Stimulated activated naive CD8-positive, alpha-beta T cell treated with anti-CD3 and anti-CD28 coated beads, Interleukin-15, amount 100 ng/mL, for 72 hours (primary cell): ENCODE data around the gene OR8H1.

Experiments used
- ATAC-seq: fragments of 150-1000 bp; cut with Tn5 transposase; 2 replicates; pipeline ENCODE4 v1.10.0; 2021; ENCODE audit warnings: mild to moderate bottlenecking, moderate library complexity
- DNase-seq, 2 donors: peaks; one replicate each; pipeline ENCODE4 v3.0.0; 2021 to 2022
- H3K27ac Mint-ChIP-seq, 2 donors: one replicate each; pipeline ENCODE4 v1.8.0; 2022; ENCODE audit warnings: mild to moderate bottlenecking in 2 of 2, mixed read lengths in 2 of 2, moderate library complexity in 2 of 2
- H3K27me3 Mint-ChIP-seq: one replicate; pipeline ENCODE4 v1.8.0; 2022; ENCODE audit warnings: mixed read lengths
- H3K4me1 Mint-ChIP-seq: one replicate; pipeline ENCODE4 v1.8.0; 2022; ENCODE audit warnings: mild to moderate bottlenecking, mixed read lengths
- H3K4me3 Mint-ChIP-seq, 2 donors: one replicate each; pipeline ENCODE4 v1.8.0; 2022; ENCODE audit warnings: mild to moderate bottlenecking in 2 of 2, mixed read lengths in 2 of 2, moderate library complexity in 1 of 2
- H3K9me3 Mint-ChIP-seq, 2 donors: one replicate each; pipeline ENCODE4 v1.8.0; 2022; ENCODE audit warnings: mixed read lengths in 2 of 2

The OR8H1 gene

GRCh38 chr11:56292154-56292553 lies at the start of gene OR8H1:
TSS of gene OR8H1 (minus strand) at chr11:56292254. CDS start at chr11:56291062, 1,192 bp downstream.
- Mint-ChIP-seq H3K27me3 (no peaks in the 10 kb centered on the region), H3K4me1 (no peaks in the 10 kb centered on the region), H3K4me3 (no peak within 1 kb of the TSS), H3K9me3 (peaks cover 13 to 16% of the 10 kb centered on the region in 2 donors), H3K27ac (no peak within 1 kb of the TSS)
- no peak for ATAC-seq
- no peak for DNase-seq

DNA sequence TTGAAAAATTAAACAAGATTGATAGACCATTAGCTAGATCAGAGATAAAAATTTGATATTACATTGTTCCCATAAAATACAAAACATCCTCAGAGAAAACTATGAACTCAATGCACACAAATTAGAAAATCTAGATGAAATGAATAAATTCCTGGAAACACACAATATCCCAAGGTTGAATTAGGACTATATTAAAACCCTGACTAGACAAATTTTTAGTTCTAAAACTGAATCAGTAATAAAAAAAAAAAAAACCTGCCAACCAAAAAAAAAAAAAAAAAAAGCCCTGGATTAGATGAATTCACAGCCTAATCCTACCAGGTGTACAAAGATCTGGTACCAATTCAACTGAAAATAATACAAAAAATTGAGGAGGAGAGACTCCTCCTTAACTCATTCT lies 48.2 kb upstream of the OR8H1 start:
- DNase-seq (no peak), ATAC-seq (no peak)
- peaks cover 8 to 15% of the 10 kb centered on the region in 2 donors for H3K9me3 Mint-ChIP-seq
- no peaks in the 10 kb centered on the region for H3K4me1 Mint-ChIP-seq
- H3K27me3 Mint-ChIP-seq: no peaks in the 10 kb centered on the region
- H3K27ac Mint-ChIP-seq: no peak overlapping the region
- no peak overlapping the region for H3K4me3 Mint-ChIP-seq

DNA sequence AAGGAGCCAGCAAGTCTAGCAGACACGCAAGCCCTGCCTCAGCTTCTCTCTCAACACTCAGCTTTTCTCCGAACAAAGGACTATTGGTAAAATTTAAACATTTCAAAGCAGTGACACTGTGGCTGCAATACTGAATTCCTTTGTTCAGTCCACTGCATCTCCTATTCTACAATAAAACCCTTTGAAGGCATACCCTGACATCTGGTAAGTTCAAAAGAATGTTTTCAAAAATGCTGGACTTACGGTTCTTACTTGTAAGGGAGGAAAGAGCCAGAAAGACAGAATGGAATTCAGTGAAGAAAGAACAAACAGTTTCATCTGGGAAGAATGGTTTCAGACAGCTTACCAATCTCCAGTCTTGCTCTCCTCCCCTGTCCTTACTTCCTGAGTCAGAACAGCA lies 41.1 kb upstream of the OR8H1 start:
- H3K4me3 Mint-ChIP-seq: no peak overlapping the region
- H3K4me1 Mint-ChIP-seq: no peaks in the 10 kb centered on the region
- no peaks in the 10 kb centered on the region for H3K27me3 Mint-ChIP-seq
- peaks cover 4 to 9% of the 10 kb centered on the region in 2 donors for H3K9me3 Mint-ChIP-seq
- ATAC-seq (no peak), DNase-seq (no peak)
- H3K27ac Mint-ChIP-seq: no peak overlapping the region

DNA sequence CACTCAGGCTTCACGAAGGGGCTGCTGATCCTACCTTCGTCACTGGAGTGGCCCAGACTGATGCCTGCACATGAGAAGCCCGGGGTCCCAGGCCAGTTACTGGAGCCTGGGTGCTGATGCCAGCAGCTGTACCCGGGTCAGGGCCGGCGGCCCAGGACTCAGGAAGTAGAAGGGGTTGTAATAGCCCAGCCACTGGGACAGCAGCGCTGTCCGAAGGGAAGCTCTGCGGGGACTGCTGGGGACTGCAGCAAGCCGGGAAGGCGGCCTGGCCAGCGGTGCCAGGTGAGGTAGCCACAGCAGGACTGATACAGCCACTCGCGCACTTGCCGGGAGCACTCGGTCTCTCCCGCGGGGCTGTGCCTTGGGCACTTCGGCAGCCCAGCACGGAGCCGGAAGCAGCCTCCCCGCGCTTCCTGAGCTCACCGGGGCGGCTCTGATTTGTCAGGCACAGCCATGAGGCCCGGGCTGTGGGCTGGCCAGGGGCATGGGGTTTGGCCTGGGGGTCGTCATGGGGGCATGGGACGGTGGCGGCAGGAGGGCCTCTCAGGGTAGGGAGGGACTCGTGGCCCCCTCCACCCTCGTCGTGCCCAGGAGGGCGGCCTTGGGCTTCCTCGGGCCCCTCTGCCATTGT lies 39.9 kb upstream of the OR8H1 start:
- DNase-seq (no peak), ATAC-seq (no peak)
- no peak overlapping the region for H3K27ac Mint-ChIP-seq
- H3K9me3 Mint-ChIP-seq: peaks cover 4 to 9% of the 10 kb centered on the region in 2 donors
- no peaks in the 10 kb centered on the region for H3K27me3 Mint-ChIP-seq
- no peak overlapping the region for H3K4me3 Mint-ChIP-seq
- H3K4me1 Mint-ChIP-seq: no peaks in the 10 kb centered on the region

GRCh38 chr11:56314844-56315243 lies 22.8 kb upstream of the OR8H1 start, which contains the start of gene OR8K3:
TSS of gene OR8K3 (plus strand) at chr11:56315144. CDS start at chr11:56318307, 3,163 bp downstream.
- Mint-ChIP-seq H3K27me3 (no peaks in the 10 kb centered on the region), H3K27ac (no peak within 1 kb of the TSS), H3K9me3 (peaks cover 0 to 5% of the 10 kb centered on the region in 2 donors), H3K4me3 (no peak within 1 kb of the TSS), H3K4me1 (no peaks in the 10 kb centered on the region)
- ATAC-seq: no peak
- no peak for DNase-seq

DNA sequence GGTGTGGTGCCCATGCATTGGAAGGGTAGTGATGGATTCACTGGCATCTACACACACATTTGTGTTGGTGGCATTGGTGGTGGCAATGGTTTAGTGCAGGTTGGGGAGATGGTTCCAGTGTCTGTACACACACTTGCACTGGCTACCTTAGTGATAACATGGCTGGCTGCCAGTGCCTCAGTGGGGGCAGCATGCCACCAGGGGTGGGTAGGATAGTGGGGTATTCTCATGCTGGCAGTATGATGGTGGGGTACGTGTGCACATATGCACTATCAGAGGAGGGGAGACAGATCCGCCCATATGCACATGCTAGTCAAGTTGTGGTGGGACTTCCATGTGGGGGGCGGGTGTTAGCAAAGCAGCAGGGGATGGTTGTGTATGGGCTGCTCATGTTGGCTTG lies 15.8 kb upstream of the OR8H1 start:
- peaks cover 18 to 37% of the 10 kb centered on the region in 2 donors for H3K9me3 Mint-ChIP-seq
- no peak for ATAC-seq

DNA sequence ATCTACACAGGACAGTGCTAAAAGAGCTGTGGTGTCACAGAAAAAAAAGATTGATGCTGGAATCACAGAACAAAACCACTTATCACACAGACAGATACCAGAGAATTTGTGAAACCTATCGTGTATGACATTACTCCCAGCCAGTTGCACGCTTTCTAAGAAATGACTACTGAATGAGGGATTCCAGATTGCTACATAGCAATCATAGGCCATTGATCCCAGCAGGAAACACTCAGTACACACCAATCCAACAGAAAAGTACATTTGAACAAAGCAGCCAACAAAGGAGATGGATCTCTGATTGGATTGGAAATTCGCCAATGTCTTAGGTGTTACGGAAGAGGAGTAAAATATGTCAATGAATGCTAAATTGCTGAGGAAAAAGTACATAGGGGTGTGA lies 4.8 kb upstream of the OR8H1 start:
- H3K27me3 Mint-ChIP-seq: no peaks in the 10 kb centered on the region
- DNase-seq: no peak
- H3K4me3 Mint-ChIP-seq: no peak overlapping the region
- H3K27ac Mint-ChIP-seq: no peak overlapping the region
- no peak for ATAC-seq
- peaks cover 7% of the 10 kb centered on the region in 2 donors for H3K9me3 Mint-ChIP-seq
- H3K4me1 Mint-ChIP-seq: no peaks in the 10 kb centered on the region

More for the DNA sequence above, 15.8 kb upstream of the OR8H1 start:
- Mint-ChIP-seq H3K27ac (no peak overlapping the region), H3K27me3 (no peaks in the 10 kb centered on the region), H3K4me3 (no peak overlapping the region), H3K4me1 (no peaks in the 10 kb centered on the region)
- DNase-seq: no peak

DNA sequence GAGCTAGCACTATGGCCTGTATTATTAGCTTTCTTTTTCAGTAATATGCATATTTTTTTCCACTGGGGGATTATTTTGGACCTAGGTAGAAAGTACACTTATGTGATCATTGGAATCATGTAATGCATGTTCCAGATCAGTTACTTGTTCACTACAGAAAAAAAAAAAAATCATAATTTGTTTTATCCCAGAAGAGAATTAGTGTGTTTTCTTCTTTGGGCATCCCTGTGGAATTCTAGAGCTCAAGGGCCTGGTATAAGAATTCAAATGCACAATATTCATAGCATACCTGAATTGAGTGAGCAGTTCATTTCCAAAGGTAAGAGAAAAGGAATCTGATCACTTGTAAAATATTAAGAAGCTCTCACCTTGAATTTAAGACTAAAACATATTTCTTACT lies 18.2 kb downstream of the OR8H1 start, which contains the start of gene OR5T1:
OR5T1 (plus strand) TSS at position 301 of the 400 bp plus-strand sequence. CDS start 1,485 bp downstream, outside the sequence.
- no peak for ATAC-seq
- no peaks in the 10 kb centered on the region for H3K4me1 Mint-ChIP-seq
- no peak for DNase-seq
- H3K9me3 Mint-ChIP-seq: peaks cover 9 to 20% of the 10 kb centered on the region in 2 donors
- H3K27me3 Mint-ChIP-seq: no peaks in the 10 kb centered on the region
- H3K4me3 Mint-ChIP-seq: no peak within 1 kb of the TSS
- H3K27ac Mint-ChIP-seq: no peak within 1 kb of the TSS

DNA sequence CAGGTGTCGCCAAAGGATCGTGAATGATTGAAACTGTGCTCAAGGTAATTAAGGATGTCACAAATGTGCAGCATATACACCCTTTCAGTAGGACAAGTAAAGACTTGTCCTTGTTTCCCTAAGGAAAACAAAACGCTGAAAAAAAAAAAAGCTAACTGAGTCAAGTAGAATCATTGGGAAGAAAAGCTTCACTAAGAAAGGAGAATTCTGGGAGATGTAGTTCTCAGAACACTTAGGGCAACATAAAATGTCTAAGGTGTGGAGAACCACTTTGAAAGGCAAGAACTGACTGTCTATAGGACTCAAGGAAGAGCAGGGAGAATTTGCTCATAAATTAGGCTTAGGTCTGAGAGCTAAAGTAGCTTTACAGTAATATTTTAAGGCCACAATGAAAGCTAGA lies 21.0 kb downstream of the OR8H1 start:
- H3K4me3 Mint-ChIP-seq: no peak overlapping the region
- no peak for ATAC-seq
- peaks cover 19 to 24% of the 10 kb centered on the region in 2 donors for H3K9me3 Mint-ChIP-seq
- no peaks in the 10 kb centered on the region for H3K4me1 Mint-ChIP-seq
- DNase-seq: no peak
- H3K27me3 Mint-ChIP-seq: no peaks in the 10 kb centered on the region
- no peak overlapping the region for H3K27ac Mint-ChIP-seq

DNA sequence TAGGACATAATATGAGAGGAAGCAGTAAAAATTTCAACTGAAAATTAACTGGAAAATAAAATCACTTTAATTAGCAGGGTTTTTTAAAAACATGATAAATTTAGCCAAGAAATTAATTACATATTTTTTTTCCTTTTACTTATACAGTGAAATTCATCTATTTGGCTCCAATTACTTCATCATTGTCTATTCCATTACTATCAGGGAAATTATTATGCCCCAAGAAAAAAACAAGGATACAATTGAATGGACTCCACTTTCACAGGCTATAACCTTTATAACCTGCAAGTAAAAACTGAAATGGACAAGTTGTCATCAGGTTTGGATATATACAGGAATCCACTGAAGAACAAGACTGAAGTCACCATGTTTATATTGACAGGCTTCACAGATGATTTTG lies 40.1 kb downstream of the OR8H1 start, which contains the start of gene OR5T3:
OR5T3 (plus strand) TSS at position 301 of the 400 bp plus-strand sequence; CDS start at position 301, 0 bp downstream.
- H3K4me1 Mint-ChIP-seq: no peaks in the 10 kb centered on the region
- DNase-seq (no peak), ATAC-seq (no peak)
- H3K4me3 Mint-ChIP-seq: no peak within 1 kb of the TSS
- no peaks in the 10 kb centered on the region for H3K27me3 Mint-ChIP-seq
- peaks cover 0 to 12% of the 10 kb centered on the region in 2 donors for H3K9me3 Mint-ChIP-seq
- H3K27ac Mint-ChIP-seq: no peak within 1 kb of the TSS
